Endothelial cell (in vitro differentiated cells): ENCODE results near the gene CLIC1. TPM values are rescaled to one million over a fixed set of nuclear protein-coding genes. Genes with fewer than 3 reads are reported as not detected.

Source experiments
- DNase-seq: peaks from one replicate; pipeline ENCODE4 v3.0.0; 2021; ENCODE audit warnings: low spot score
- H3K27ac Mint-ChIP-seq: one replicate; pipeline ENCODE4 v1.8.0; 2021; ENCODE audit warnings: mixed read lengths, inconsistent platforms; ENCODE audit not compliant: unreplicated experiment
- H3K27me3 Mint-ChIP-seq: one replicate; pipeline ENCODE4 v1.8.0; 2021; ENCODE audit warnings: mild to moderate bottlenecking, moderate library complexity, mixed read lengths, inconsistent platforms; ENCODE audit not compliant: unreplicated experiment
- H3K36me3 Mint-ChIP-seq: one replicate; pipeline ENCODE4 v1.8.0; 2021; ENCODE audit warnings: mild to moderate bottlenecking, low read depth, mixed read lengths, inconsistent platforms; ENCODE audit not compliant: unreplicated experiment
- H3K4me1 Mint-ChIP-seq: one replicate; pipeline ENCODE4 v1.8.0; 2021; ENCODE audit warnings: mild to moderate bottlenecking, mixed read lengths, inconsistent platforms; ENCODE audit not compliant: unreplicated experiment
- H3K4me3 Mint-ChIP-seq: one replicate; pipeline ENCODE4 v1.8.0; 2021; ENCODE audit warnings: mild to moderate bottlenecking, mixed read lengths, inconsistent platforms; ENCODE audit not compliant: unreplicated experiment
- H3K9me3 Mint-ChIP-seq: one replicate; pipeline ENCODE4 v1.8.0; 2021; ENCODE audit warnings: mixed read lengths, inconsistent platforms; ENCODE audit not compliant: unreplicated experiment
- total RNA-seq: library from RNA; stranded (reverse); fragmentation: NEBNext Ultra II Directional; extraction: Animal tissue kit (Norgen Biotek cat#: 25700); gene quantifications from one replicate; pipeline ENCODE4 v1.2.1, GENCODE V29; 2021; ENCODE audit not compliant: unreplicated experiment
- TF ChIP-seq, protein P1 (sequence below): fragments of 200-600 bp; sonication (generic); IDR thresholded peaks from one replicate; pipeline ENCODE4 v1.5.0; 2021; ENCODE audit warnings: antibody characterized with exemption; ENCODE audit not compliant: unreplicated experiment

The CLIC1 gene
- total RNA-seq, 1 donor from 2014 or later, result 420 TPM

DNA sequence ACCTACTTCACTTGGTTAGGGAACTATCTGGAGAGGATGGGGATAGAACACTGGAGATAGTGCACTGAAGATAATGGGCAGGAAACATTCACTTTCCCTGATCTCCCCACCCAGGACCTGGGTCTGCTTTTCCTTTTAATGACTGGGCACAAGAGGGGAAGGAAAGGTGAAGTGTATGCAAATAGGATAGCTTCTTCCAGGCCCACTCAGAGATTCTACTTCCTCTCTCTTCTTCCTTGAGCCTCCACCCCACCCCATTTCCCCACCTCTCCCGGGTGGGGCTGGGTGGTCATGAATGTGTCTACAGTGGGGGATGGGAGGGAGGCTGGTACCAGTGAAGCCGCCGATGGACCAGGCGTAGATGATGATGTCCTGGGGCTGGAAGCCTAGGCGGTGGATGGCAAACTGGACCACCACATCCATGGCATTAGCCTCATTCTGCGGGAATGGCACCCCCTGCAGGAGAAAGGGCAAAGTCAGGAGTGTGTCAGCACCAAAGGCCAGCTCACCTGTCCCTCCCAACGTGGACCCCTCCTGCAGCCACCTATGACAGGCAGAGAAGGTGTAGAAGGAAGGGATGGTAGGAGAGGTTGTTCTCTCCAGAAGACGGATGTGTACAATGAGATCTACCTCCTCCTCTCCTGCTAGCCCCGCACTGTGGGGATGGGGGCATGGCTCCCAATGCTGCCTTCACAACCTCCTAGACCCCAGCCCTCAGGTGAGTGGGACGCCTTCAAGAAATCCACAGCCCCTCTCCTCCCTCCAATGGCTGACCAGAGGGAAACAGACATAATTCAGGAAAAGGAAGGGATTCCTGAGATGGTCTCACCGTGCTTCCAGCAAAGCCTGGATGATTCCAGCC is 46.9 kb downstream of the CLIC1 start:
- no peaks in the 10 kb centered on the region for H3K9me3 Mint-ChIP-seq
- DNase-seq, result peak; percentile 20
- peaks cover 22% of the 10 kb centered on the region for H3K36me3 Mint-ChIP-seq
- H3K4me1 Mint-ChIP-seq, result peaks cover 15% of the 10 kb centered on the region
- peak overlapping the region; percentile 73 for H3K4me3 Mint-ChIP-seq
- TF ChIP-seq, protein P1, sequence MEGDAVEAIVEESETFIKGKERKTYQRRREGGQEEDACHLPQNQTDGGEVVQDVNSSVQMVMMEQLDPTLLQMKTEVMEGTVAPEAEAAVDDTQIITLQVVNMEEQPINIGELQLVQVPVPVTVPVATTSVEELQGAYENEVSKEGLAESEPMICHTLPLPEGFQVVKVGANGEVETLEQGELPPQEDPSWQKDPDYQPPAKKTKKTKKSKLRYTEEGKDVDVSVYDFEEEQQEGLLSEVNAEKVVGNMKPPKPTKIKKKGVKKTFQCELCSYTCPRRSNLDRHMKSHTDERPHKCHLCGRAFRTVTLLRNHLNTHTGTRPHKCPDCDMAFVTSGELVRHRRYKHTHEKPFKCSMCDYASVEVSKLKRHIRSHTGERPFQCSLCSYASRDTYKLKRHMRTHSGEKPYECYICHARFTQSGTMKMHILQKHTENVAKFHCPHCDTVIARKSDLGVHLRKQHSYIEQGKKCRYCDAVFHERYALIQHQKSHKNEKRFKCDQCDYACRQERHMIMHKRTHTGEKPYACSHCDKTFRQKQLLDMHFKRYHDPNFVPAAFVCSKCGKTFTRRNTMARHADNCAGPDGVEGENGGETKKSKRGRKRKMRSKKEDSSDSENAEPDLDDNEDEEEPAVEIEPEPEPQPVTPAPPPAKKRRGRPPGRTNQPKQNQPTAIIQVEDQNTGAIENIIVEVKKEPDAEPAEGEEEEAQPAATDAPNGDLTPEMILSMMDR, result no peak
- peaks cover 6% of the 10 kb centered on the region for H3K27me3 Mint-ChIP-seq
- peak overlapping the region; percentile 76 for H3K27ac Mint-ChIP-seq

DNA sequence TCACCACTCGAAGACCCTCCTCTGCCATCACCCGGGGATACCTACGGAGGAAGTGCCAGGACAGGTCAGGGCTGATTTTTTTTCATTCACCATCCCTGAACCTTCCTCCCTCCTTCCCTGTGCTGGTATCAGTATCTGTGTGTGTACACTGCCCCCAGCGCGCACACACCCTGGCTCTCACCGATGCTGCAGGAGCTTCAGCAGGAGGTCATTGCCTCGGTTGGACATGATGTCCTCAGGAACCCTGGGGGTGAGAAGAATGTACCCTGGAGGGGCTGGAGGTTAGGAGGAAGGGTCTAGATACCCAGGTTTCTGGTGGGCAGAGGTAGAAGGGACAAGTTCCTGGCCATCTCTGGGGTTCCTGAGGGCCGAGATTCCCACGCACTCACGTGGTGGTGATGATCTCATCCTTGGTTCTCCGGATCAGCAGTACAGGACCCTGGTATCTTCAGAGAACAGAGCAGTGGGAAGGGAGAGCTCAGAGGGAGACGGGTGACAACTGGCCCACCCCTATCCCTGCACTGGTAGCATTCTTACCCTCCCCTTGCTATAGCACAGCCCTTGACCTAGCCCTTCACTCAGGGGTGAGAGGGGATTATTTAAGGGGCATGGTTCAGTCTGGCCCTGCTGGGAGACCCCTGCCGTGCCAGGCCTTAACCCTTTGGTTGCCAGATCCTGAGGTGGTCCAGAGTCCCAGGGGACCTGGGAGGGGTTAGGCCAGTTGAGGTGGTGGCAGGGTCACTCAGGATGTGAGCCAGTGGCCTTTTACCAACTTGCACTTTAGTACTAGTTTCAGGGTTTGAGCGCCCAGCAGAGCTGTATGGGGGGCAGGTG is 48.3 kb downstream of the CLIC1 start:
- no peaks in the 10 kb centered on the region for H3K9me3 Mint-ChIP-seq
- DNase-seq, result no peak
- peaks cover 18% of the 10 kb centered on the region for H3K4me1 Mint-ChIP-seq
- H3K27ac Mint-ChIP-seq, result no peak overlapping the region
- peaks cover 19% of the 10 kb centered on the region for H3K36me3 Mint-ChIP-seq
- TF ChIP-seq, protein P1, result no peak
- H3K27me3 Mint-ChIP-seq, result peaks cover 4% of the 10 kb centered on the region
- no peak overlapping the region for H3K4me3 Mint-ChIP-seq

DNA sequence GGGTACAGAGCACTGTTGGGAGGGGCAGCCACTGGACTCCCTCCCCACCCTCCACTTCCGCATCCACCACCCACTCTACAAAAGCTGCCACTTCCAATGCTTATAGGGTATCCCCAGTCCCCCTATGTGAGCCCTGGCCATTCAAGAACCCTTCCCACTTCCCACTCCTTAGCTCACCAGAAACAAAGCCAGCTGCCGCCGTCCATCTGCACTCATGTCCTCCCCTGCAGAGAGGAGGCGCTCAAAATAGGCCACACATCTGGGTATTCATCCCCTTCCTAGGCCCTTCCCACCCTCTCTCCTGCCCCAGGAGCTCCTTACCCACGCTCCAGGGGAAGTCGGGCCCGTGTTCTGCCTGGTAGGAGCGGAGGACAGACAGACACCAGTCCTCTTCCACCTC is 49.0 kb downstream of the CLIC1 start:
- H3K36me3 Mint-ChIP-seq, result peaks cover 16% of the 10 kb centered on the region
- no peak overlapping the region for H3K27ac Mint-ChIP-seq

DNA sequence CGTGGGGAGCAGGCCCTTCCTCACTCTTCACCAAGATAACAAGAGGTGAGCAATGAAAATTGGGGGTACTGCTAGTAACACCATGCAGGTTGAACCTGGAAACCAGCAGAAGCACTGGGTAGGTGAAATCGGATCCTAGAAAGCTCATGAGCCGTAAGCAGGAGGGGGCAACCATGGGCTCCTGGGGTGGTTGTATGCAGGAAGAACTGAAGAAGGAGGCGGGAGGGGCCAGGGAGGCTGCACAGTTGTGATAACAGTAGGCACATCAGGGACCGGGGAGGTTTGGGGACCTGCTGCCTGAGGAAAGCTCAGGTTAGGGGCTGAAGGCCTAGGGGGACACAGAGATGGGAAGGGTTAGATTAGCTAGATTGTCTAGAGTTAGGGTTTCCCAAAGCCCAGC is 49.8 kb downstream of the CLIC1 start:
- Mint-ChIP-seq H3K9me3 (no peaks in the 10 kb centered on the region), H3K36me3 (peaks cover 16% of the 10 kb centered on the region), H3K4me3 (peak overlapping the region; percentile 38), H3K4me1 (peaks cover 22% of the 10 kb centered on the region), H3K27me3 (peaks cover 4% of the 10 kb centered on the region), H3K27ac (no peak overlapping the region)
- no peak for DNase-seq
- TF ChIP-seq, protein P1, result no peak

More for the DNA sequence above, 49.0 kb downstream of the CLIC1 start:
- no peak for DNase-seq
- Mint-ChIP-seq H3K27me3 (peaks cover 4% of the 10 kb centered on the region), H3K4me3 (no peak overlapping the region), H3K9me3 (no peaks in the 10 kb centered on the region), H3K4me1 (peaks cover 19% of the 10 kb centered on the region)
- TF ChIP-seq, protein P1, result no peak
